GM12801 (cell line): Measurements from ENCODE around the gene CDCA7.

Experiments
- TF ChIP-seq, protein P1 (sequence below): IDR thresholded peaks from one replicate; pipeline ENCODE4 v1.5.1; 2011; ENCODE audit warnings: control low read depth; ENCODE audit not compliant: insufficient read length; ENCODE audit errors: extremely low read depth

The CDCA7 gene

DNA sequence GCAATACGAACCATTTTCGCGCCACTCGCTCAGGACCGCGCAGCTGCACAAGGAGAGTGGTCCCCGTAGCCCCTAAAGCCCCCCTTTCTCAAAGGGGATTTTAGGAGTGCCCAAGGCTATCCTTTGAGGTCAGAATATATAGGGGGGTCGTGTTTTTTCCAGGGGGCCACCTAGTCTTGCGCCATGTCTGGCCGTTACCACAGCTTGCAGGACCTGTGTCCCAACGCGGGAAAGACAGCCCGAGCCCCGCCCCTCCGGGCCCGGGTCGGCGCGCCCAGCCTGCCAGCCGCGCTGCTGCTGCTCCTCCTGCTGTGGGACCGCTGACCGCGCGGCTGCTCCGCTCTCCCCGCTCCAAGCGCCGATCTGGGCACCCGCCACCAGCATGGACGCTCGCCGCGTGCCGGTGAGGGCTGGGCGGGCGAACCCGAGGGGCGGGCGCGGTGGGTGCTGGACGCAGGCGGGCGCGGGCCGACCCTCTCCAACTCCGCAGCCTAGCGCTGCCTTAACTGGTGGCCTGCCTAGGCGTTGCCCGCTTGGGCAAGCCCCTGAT is at the start of gene CDCA7:
TSS of gene CDCA7 (plus strand) at position 291 of the 550 bp plus-strand sequence. CDS start at position 383, 92 bp downstream.
- TF ChIP-seq, protein P1, sequence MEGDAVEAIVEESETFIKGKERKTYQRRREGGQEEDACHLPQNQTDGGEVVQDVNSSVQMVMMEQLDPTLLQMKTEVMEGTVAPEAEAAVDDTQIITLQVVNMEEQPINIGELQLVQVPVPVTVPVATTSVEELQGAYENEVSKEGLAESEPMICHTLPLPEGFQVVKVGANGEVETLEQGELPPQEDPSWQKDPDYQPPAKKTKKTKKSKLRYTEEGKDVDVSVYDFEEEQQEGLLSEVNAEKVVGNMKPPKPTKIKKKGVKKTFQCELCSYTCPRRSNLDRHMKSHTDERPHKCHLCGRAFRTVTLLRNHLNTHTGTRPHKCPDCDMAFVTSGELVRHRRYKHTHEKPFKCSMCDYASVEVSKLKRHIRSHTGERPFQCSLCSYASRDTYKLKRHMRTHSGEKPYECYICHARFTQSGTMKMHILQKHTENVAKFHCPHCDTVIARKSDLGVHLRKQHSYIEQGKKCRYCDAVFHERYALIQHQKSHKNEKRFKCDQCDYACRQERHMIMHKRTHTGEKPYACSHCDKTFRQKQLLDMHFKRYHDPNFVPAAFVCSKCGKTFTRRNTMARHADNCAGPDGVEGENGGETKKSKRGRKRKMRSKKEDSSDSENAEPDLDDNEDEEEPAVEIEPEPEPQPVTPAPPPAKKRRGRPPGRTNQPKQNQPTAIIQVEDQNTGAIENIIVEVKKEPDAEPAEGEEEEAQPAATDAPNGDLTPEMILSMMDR: no peak

DNA sequence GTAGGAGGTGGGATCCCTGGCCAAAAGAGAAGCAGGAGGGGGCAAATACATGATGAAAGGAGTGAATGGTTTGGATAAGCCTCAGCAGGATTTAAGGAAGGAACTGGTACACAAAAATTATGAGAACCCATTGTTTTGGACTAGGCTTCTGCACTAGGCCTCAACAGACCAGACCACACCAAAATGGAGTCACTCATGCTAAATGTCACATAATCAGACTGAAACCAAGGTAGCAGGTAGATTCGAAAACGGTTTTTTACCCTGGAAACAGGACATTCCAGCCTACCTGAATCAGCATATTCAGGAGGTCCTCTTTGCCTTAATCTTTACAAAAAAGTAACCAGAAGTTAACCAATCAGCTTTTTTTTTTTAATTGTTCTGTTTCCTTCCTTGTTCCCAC is 49.4 kb upstream of the CDCA7 start:
- TF ChIP-seq, protein P1: no peak

DNA sequence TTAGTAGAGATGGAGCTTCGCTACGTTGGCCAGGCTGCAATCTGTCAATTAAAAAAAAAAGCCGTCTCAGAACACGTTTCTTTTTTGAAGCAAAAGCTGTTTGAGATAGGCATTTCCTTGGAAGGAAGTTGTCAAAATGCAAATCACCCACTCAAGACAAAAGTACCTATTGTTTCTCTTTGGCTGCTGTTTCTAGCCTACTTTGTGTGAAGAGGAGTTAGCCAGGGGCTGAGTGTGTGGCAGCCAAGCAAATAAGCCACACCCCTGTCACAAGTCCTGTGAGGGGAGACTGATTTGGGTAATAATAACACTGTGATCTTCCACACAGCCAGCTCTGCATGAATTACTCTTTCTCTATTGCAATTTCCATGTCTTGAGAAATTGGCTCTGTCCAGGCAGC is 47.4 kb upstream of the CDCA7 start:
- TF ChIP-seq, protein P1: no peak

DNA sequence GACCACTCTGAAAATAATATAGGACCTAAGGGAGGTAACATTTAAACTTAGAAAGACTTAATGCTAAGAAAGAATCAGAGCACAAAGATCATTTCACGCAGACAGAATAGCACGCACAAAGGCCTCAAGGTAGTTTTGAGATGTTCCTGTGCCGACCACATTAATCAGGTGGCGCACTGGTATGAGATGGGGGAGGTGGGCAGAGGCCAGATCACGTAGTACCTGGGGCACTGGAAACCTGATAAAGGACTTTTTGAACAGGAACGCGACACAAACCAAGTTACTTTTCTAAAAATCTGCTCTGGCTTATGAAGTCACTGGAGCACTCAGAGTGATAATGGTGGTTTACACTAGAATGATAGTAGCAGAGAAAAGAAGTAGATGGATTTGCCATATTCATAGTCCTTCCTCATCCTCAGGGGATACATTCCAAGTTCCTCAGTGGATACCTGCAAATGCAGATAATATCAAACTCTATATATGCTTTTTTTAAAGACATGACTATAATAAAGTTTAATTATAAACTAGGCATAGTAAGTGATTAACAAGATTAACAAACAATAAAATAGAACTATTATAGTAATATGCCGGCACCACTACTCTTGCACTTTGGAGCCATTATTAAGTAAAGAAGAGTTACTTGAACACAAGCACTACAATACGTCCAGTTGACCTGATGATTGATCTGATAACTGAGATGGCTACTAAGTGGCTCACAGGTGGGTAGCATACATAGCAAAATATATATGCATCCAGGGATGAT is 42.6 kb upstream of the CDCA7 start:
- TF ChIP-seq, protein P1: no peak

DNA sequence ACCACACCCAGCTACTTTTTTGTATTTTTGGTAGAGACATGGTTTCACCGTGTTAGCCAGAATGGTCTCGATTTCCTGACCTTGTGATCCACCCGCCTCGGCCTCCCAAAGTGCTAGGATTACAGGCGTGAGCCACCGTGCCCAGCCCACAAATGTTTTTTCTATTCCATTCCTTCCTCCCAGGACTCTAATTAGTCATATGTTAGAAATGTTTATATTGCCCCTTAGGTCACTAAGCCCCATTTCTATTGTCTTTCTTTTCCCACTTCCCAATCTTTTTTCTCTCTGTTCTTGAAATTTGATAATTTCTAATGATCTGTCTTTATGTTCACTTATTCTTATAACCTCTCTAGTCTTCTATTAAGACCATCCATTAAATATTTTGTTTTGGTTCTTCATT is 31.3 kb upstream of the CDCA7 start:
- TF ChIP-seq, protein P1: no peak

DNA sequence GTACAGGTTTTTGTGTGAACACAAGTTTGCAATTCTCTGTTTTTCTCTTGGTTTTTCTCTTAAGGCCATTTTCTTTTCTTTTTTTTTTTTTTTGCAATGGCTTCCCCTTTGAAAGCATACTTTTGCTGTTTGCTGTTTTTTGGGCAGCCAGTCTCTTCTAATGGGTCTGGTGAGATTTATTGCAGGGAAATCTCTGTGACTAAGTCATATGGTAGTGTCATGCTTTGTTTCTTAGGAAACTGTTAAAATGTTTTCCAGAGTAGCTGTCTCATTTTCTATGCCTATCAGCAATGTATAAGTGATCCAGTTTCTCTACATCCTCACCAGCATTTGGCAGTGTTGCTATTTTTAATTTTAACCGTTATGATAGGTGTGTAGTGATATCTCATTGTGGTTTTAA is 27.9 kb upstream of the CDCA7 start:
- TF ChIP-seq, protein P1: no peak

DNA sequence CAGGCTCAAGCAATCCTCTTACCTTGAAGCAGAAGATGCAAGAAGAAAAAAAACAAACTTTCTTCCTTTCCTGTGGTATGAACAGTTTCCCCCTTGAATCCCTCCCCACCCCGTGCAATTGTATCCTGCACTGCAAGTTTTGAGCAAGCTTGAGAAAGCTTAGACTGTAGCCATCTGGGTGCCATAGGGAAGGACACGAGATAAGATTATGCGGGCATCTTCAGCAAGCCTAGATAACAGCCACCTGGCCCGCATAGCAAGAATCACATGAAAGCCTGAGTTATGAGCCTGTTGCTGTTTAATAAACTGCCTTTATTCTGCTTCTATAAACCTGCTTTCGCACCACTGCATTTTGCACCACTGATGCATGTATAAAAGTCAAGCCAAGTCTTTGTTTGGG is 27.3 kb upstream of the CDCA7 start:
- TF ChIP-seq, protein P1: no peak
